AML-193 (cell line): ENCODE measurements around the gene PDGFB.
"Not testable (repeated sequence)": the region's sequence is repeated elsewhere in the genome, so short reads cannot be mapped to it uniquely, and the experiment has no call there.

ENCODE experiments used
- DNase-seq, 2 experiments: peaks; one replicate each; lab custom pipeline; 2025; lab: John Stamatoyannopoulos, UW

Gene PDGFB

GRCh38 chr22:39226353-39226752 is 18.4 kb downstream of the PDGFB start:
- no peak for DNase-seq

GRCh38 chr22:39225591-39225990 is 19.2 kb downstream of the PDGFB start:
- DNase-seq = no peak

GRCh38 chr22:39224550-39224949 is 20.2 kb downstream of the PDGFB start:
- no peak for DNase-seq

GRCh38 chr22:39223091-39223710 is 21.6 kb downstream of the PDGFB start:
- DNase-seq = no peak

- no peak for DNase-seq
Measured at GRCh38 chr22:39221999-39222686, 22.6 kb downstream of the PDGFB start.

- no peak for DNase-seq
Measured at GRCh38 chr22:39220890-39221850, 23.6 kb downstream of the PDGFB start.

- no peak for DNase-seq
Measured at GRCh38 chr22:39220450-39220849, 24.3 kb downstream of the PDGFB start.

- no peak for DNase-seq
Measured at GRCh38 chr22:39219071-39220039, 25.4 kb downstream of the PDGFB start.

GRCh38 chr22:39218432-39218831 is 26.4 kb downstream of the PDGFB start:
- DNase-seq = not testable (repeated sequence)

- DNase-seq = no peak
Measured at GRCh38 chr22:39216143-39216490, 28.7 kb downstream of the PDGFB start.

GRCh38 chr22:39215426-39216142 is 29.2 kb downstream of the PDGFB start:
- DNase-seq = no peak

- DNase-seq = no peak
Measured at GRCh38 chr22:39215070-39215396, 29.7 kb downstream of the PDGFB start.

- DNase-seq = no peak
Measured at GRCh38 chr22:39214383-39215069, 30.3 kb downstream of the PDGFB start.

GRCh38 chr22:39214006-39214382 is 30.8 kb downstream of the PDGFB start:
- DNase-seq = no peak

GRCh38 chr22:39212721-39213376 is 31.9 kb downstream of the PDGFB start:
- DNase-seq = no peak

GRCh38 chr22:39209756-39210155 is 35.0 kb downstream of the PDGFB start:
- DNase-seq = no peak

GRCh38 chr22:39208013-39208680 is 36.6 kb downstream of the PDGFB start:
- no peak for DNase-seq

GRCh38 chr22:39207141-39208012 is 37.4 kb downstream of the PDGFB start:
- DNase-seq = no peak
